Cardiac muscle cell (in vitro differentiated cells and primary cell): ENCODE data around the gene TNK1. TPM values are rescaled to one million over a fixed set of nuclear protein-coding genes. Genes with fewer than 3 reads are reported as not detected.

Source experiments
- DNase-seq, 2 donors: peaks; one replicate each; pipeline versions ENCODE4 v3.0.0 to v3.0.0-alpha.2; 2010 to 2017; ENCODE audit warnings: low read depth in 1 of 2, low spot score in 1 of 2
- H3K27ac ChIP-seq: fragments of 200-600 bp; sonication (generic); 2 replicates; pipeline ENCODE4 v1.5.1; 2016
- H3K27me3 ChIP-seq: fragments of 200-600 bp; sonication (generic); 2 replicates; pipeline ENCODE4 v1.6.0; 2016; ENCODE audit warnings: control low read depth
- H3K36me3 ChIP-seq: fragments of 200-600 bp; sonication (generic); 2 replicates; pipeline ENCODE4 v1.5.1; 2016; ENCODE audit warnings: control low read depth
- H3K4me1 ChIP-seq: fragments of 200-600 bp; sonication (generic); 2 replicates; pipeline ENCODE4 v1.8.1; 2017; ENCODE audit warnings: low read depth, mild to moderate bottlenecking, mixed run types
- H3K4me3 ChIP-seq: fragments of 200-600 bp; sonication (generic); 2 replicates; pipeline ENCODE4 v1.5.1; 2016; ENCODE audit warnings: mild to moderate bottlenecking
- H3K9me3 ChIP-seq: fragments of 200-600 bp; sonication (generic); 2 replicates; pipeline ENCODE4 v1.5.1; 2017; ENCODE audit warnings: low read depth, mild to moderate bottlenecking, control low read depth
- polyA plus RNA-seq: library from polyadenylated mRNA; unstranded; fragments of >200 nt; fragmentation: Nextera tagmentation; extraction: Ambion mirVana; gene quantifications from 2 replicates; pipeline ENCODE4 v1.2.1, GENCODE V29; 2016
- total RNA-seq: library from RNA; depleted of rRNA; stranded (reverse); fragments of >200 nt; gene quantifications from 2 replicates; pipeline ENCODE4 v1.2.3, GENCODE V29; 2016
- TF ChIP-seq, protein P1 (sequence below): IDR thresholded peaks from 2 replicates; pipeline ENCODE4 v1.5.1; 2012; ENCODE audit warnings: low read depth, mild to moderate bottlenecking, low read length

The TNK1 gene
- total and polyA plus RNA-seq, 2 experiments from 2014 or later, result 2.6 to 2.9 TPM

GRCh38 chr17:7340179-7340578, 40.7 kb upstream of the TNK1 start:
- TF ChIP-seq, protein P1, sequence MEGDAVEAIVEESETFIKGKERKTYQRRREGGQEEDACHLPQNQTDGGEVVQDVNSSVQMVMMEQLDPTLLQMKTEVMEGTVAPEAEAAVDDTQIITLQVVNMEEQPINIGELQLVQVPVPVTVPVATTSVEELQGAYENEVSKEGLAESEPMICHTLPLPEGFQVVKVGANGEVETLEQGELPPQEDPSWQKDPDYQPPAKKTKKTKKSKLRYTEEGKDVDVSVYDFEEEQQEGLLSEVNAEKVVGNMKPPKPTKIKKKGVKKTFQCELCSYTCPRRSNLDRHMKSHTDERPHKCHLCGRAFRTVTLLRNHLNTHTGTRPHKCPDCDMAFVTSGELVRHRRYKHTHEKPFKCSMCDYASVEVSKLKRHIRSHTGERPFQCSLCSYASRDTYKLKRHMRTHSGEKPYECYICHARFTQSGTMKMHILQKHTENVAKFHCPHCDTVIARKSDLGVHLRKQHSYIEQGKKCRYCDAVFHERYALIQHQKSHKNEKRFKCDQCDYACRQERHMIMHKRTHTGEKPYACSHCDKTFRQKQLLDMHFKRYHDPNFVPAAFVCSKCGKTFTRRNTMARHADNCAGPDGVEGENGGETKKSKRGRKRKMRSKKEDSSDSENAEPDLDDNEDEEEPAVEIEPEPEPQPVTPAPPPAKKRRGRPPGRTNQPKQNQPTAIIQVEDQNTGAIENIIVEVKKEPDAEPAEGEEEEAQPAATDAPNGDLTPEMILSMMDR, result no peak
- Histone ChIP-seq H3K9me3 (no peaks in the 10 kb centered on the region), H3K27me3 (no peaks in the 10 kb centered on the region), H3K4me3 (no peak overlapping the region), H3K27ac (no peak overlapping the region), H3K4me1 (no peaks in the 10 kb centered on the region), H3K36me3 (no peaks in the 10 kb centered on the region)
- DNase-seq, result no peak

DNA sequence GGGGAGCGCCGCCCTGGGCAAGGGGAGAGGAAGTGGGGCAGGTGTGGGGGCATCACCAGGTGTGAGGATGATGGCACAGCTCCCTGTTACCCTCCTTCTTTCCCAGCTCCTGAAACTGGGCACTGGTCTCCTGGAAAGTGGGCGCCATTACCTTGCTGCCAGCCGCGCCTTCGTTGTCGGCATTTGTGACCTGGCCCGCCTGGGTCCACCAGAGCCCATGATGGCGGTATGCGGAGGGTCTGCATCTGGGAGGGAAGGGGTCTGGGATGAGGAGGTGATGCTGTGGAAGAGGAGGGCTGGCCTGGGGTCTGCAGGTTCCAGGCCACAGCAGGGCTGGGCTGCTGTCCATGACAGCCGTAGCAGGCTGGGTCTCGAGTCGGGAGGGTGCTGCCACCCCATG, 39.0 kb upstream of the TNK1 start:
- Histone ChIP-seq H3K4me1 (no peaks in the 10 kb centered on the region), H3K9me3 (no peaks in the 10 kb centered on the region), H3K36me3 (no peaks in the 10 kb centered on the region), H3K4me3 (no peak overlapping the region), H3K27me3 (no peaks in the 10 kb centered on the region), H3K27ac (no peak overlapping the region)
- TF ChIP-seq, protein P1, result no peak
- no peak for DNase-seq

DNA sequence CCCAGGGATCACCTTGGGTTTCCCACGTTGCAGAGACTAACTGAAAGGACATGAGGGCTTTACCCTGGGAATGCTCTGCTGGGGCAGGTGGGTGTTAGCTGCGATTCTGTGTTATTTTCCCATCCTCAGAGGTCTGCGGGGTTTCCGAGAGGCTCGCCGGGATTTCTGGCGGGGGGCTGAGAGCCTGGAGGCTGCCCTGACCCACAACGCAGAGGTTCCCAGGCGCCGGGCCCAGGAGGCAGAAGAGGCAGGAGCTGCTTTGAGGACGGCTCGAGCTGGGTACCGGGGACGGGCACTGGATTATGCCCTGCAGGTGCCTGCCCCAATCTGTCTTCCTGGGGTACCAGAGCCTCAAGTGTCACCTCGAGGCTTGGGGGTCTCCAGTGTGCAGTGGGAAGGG, 37.6 kb upstream of the TNK1 start:
- H3K9me3 ChIP-seq, result no peaks in the 10 kb centered on the region
- H3K36me3 ChIP-seq, result no peaks in the 10 kb centered on the region
- H3K27ac ChIP-seq, result no peak overlapping the region
- no peak overlapping the region for H3K4me3 ChIP-seq
- TF ChIP-seq, protein P1, result no peak
- no peak for DNase-seq
- H3K4me1 ChIP-seq, result peaks cover 2% of the 10 kb centered on the region
- H3K27me3 ChIP-seq, result no peaks in the 10 kb centered on the region

DNA sequence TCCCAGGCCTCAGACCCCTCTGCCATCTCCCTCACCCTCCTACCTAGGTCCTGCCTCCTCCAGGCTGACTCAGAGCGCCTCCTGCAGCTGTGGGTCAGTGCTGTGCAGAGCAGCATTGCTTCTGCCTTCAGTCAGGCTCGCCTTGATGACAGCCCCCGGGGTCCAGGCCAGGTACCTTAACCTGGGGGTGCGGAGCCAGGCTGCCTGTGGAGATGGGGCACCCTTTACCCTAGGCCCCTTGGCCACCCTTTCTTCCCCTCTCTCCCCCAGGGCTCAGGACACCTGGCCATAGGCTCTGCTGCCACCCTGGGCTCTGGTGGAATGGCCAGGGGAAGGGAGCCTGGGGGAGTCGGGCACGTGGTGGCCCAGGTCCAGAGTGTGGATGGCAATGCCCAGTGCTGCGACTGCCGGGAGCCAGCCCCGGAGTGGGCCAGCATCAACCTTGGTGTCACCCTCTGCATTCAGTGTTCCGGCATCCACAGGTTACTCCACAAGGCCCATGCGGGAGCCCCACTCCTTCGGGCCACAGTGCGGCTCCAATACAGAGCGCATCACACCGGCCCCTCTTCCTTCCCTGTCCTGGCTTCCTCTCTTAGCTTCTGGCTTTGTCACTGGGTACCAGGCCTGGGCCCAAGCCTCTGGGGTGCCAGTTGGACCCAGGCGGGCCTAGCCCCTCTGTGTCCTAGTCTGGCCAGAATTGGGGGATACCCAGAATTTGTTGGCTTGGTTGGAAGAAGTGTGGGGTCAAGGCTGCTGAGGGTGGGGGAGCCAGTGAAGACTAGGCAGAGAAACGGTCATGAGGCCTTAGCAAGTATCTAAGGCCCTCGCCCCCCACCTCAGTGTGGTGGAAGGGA, 33.9 kb upstream of the TNK1 start:
- Histone ChIP-seq H3K27me3 (no peaks in the 10 kb centered on the region), H3K27ac (peak overlapping the region; percentile 58), H3K36me3 (no peaks in the 10 kb centered on the region), H3K4me3 (no peak overlapping the region), H3K4me1 (peaks cover 7% of the 10 kb centered on the region), H3K9me3 (no peaks in the 10 kb centered on the region)
- DNase-seq, result no peak
- TF ChIP-seq, protein P1, result no peak

DNA sequence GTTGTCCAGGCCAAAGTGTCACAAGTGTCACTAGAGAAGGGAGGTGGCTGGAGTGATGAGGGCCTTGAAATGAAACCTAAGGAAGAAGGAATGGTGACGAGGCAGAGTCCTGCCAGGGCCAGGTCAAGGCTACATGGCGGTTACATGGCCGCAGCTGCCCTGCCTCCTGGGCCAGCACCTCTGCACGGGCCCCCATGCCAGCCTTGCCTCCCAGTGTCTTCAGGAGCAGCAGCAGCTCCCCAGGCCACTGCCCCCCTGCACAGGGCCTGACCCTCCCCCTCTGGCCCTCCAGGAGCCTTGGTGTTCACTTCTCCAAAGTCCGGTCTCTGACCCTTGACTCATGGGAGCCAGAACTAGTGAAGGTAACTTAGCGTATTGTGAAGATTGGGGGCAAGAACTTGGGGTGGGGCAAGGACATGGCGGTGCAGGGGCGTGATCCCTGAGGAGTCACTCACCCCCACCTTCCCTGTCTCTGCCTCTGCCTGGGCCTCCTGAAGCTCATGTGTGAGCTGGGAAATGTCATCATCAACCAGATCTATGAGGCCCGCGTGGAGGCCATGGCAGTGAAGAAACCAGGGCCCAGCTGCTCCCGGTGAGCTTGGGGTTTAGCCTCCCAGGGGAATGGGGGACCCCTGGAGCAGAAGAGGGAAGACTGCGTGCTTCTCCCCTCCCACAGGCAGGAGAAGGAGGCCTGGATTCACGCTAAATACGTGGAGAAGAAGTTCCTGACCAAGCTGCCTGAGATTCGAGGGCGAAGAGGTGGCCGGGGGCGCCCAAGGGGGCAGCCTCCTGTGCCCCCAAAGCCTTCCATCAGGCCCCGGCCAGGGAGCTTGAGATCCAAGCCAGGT, 33.0 kb upstream of the TNK1 start:
- no peak for DNase-seq
- H3K27ac ChIP-seq, result peak overlapping the region; percentile 58
- TF ChIP-seq, protein P1, result no peak
- H3K4me1 ChIP-seq, result peaks cover 11% of the 10 kb centered on the region
- no peaks in the 10 kb centered on the region for H3K27me3 ChIP-seq
- H3K9me3 ChIP-seq, result no peaks in the 10 kb centered on the region
- H3K4me3 ChIP-seq, result no peak overlapping the region
- no peaks in the 10 kb centered on the region for H3K36me3 ChIP-seq
